Transverse colon (tissue), 4 donors: ENCODE results near the gene ZNF775. TPM values are rescaled to one million over a fixed set of nuclear protein-coding genes. Genes with fewer than 3 reads are reported as not detected.

Experiments used
- DNase-seq: peaks from one replicate; pipeline ENCODE4 v3.0.0-alpha.2; 2019
- H3K27ac ChIP-seq, 4 donors: fragments of 200-600 bp; sonication (generic); 2 replicates each; pipeline ENCODE4 v1.5.1; 2016 to 2018; ENCODE audit warnings: inconsistent platforms in 4 of 4
- H3K27me3 ChIP-seq: fragments of 200-600 bp; sonication (generic); 2 replicates; pipeline ENCODE4 v1.5.1; 2017; ENCODE audit warnings: inconsistent platforms
- H3K36me3 ChIP-seq, 4 donors: fragments of 200-600 bp; sonication (generic); 2 replicates each; pipeline ENCODE4 v1.5.1; 2017 to 2019; ENCODE audit warnings: inconsistent platforms in 4 of 4
- H3K4me1 ChIP-seq, 4 donors: fragments of 200-600 bp; sonication (generic); 2 replicates each; pipeline ENCODE4 v1.5.1; 2017 to 2020; ENCODE audit warnings: inconsistent platforms in 4 of 4
- H3K4me3 ChIP-seq, 4 donors: fragments of 200-600 bp; sonication (generic); 1 replicate in 1 of 4; 2 replicates in 3 of 4; pipeline versions ENCODE4 v1.5.1 to v1.6.1; 2017 to 2019; ENCODE audit warnings: inconsistent platforms in 4 of 4
- H3K9me3 ChIP-seq, 2 donors: fragments of 200-600 bp; sonication (generic); 2 replicates each; pipeline ENCODE4 v1.5.1; 2017 to 2019; ENCODE audit warnings: inconsistent platforms in 2 of 2
- EP300 ChIP-seq: sonication (generic); formaldehyde crosslinking; IDR thresholded peaks from one replicate; pipeline ENCODE4 v1.6.1; 2017; ENCODE audit warnings: antibody characterized with exemption, low read depth
- POLR2A ChIP-seq: fragments of 450-650 bp; IDR thresholded peaks from one replicate; pipeline ENCODE4 v1.6.1; 2016; ENCODE audit warnings: antibody characterized with exemption, mild to moderate bottlenecking, moderate library complexity
- POLR2AphosphoS5 ChIP-seq, 3 donors: sonication (generic); formaldehyde crosslinking; IDR thresholded peaks; one replicate each; pipeline ENCODE4 v1.6.1; 2016; ENCODE audit warnings: antibody characterized with exemption in 3 of 3
- WGBS, 2 donors: methylation state at CpG; one replicate each; pipeline ENCODE4 v1.1.5; 2018; ENCODE audit warnings: low coverage in 1 of 2; 5-methylcytosine and 5-hydroxymethylcytosine counted together
- in situ Hi-C, 4 donors: fragments of 200-750 bp; cut with MboI; loops; one replicate each; pipeline versions ENCODE4 v1.15.0 to v1.15.1; 2017; ENCODE audit warnings: low sequenced_read_pairs in 3 of 4, low pct_ligation_motif_present in 1 of 4, low pct_unique_long_range_greater_than_20kb in 1 of 4
- intact Hi-C: fragments of 100-400 bp; cut with DNase I; formaldehyde crosslinking; loops from one replicate; pipeline ENCODE4 v1.15.1; 2023; ENCODE audit warnings: low total_unique reads
- total RNA-seq, 4 donors: library from RNA; depleted of rRNA; stranded (reverse); fragments of >200 nt; gene quantifications; one replicate each; pipeline ENCODE4 v1.1.0, GENCODE V29; 2016
- TF ChIP-seq, protein P1 (sequence below), 5 experiments: fragments of 200-600 bp in 3 of 5; fragments of 450-650 bp in 2 of 5; sonication (generic) in 3 of 5; IDR thresholded peaks; 1 replicate in 2 of 5; 2 replicates in 3 of 5; pipeline ENCODE4 v1.5.1; 2016 to 2017; ENCODE audit warnings: antibody characterized with exemption in 5 of 5, inconsistent platforms in 3 of 5, mild to moderate bottlenecking in 2 of 5, moderate library complexity in 1 of 5

ZNF775 gene
- total RNA-seq, 4 donors from 2014 or later, result 8.9 to 75.2 (median 15.2) TPM

DNA sequence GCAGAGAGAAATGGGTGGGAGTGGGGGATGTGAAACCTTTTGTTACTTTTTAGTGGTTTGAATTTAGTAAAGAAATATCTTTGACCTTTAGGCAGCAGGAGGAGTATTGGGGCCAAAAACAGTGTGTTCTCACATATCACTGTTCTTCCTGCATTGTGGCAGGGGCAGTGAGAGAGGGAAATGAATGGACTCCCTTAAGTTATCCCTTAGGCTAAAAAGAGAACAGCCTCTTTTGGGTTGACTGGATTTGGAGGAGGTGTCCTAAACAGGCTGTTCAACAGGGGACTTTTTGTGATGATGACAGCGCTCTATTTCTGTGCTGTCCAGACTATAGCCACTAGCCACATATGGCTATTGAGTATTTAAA, 22.3 kb downstream of the ZNF775 start:
- H3K4me3 ChIP-seq, result no peak overlapping the region
- peaks cover 8 to 35% (median 31%) of the 10 kb centered on the region in 4 donors for H3K4me1 ChIP-seq
- DNase-seq, result no peak
- 85% methylated on average over 1 of the region's 1 CpG; no CpG with 5 or more reads in 1 of the 2 donors for WGBS, 2 donors
- H3K36me3 ChIP-seq, result no peaks in the 10 kb centered on the region
- no peak for TF ChIP-seq POLR2A
- TF ChIP-seq, protein P1, sequence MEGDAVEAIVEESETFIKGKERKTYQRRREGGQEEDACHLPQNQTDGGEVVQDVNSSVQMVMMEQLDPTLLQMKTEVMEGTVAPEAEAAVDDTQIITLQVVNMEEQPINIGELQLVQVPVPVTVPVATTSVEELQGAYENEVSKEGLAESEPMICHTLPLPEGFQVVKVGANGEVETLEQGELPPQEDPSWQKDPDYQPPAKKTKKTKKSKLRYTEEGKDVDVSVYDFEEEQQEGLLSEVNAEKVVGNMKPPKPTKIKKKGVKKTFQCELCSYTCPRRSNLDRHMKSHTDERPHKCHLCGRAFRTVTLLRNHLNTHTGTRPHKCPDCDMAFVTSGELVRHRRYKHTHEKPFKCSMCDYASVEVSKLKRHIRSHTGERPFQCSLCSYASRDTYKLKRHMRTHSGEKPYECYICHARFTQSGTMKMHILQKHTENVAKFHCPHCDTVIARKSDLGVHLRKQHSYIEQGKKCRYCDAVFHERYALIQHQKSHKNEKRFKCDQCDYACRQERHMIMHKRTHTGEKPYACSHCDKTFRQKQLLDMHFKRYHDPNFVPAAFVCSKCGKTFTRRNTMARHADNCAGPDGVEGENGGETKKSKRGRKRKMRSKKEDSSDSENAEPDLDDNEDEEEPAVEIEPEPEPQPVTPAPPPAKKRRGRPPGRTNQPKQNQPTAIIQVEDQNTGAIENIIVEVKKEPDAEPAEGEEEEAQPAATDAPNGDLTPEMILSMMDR (IDR thresholded peaks at IDR 0.05), result no peak
- TF ChIP-seq POLR2AphosphoS5 (IDR thresholded peaks at IDR 0.05), result no peak
- no peak for TF ChIP-seq EP300
- intact Hi-C loops, result no loop called here
- in situ Hi-C loops, result loop anchor here in 3 of 4 donors (25.0 kb wide), 1 partner anchor 89 kb away; the partner anchor contains the start of genes ACTR3C (in 3 of the 3) and LRRC61 (in 3 of the 3)
- no peaks in the 10 kb centered on the region for H3K27me3 ChIP-seq
- no peaks in the 10 kb centered on the region for H3K9me3 ChIP-seq
- H3K27ac ChIP-seq, result no peak overlapping the region

DNA sequence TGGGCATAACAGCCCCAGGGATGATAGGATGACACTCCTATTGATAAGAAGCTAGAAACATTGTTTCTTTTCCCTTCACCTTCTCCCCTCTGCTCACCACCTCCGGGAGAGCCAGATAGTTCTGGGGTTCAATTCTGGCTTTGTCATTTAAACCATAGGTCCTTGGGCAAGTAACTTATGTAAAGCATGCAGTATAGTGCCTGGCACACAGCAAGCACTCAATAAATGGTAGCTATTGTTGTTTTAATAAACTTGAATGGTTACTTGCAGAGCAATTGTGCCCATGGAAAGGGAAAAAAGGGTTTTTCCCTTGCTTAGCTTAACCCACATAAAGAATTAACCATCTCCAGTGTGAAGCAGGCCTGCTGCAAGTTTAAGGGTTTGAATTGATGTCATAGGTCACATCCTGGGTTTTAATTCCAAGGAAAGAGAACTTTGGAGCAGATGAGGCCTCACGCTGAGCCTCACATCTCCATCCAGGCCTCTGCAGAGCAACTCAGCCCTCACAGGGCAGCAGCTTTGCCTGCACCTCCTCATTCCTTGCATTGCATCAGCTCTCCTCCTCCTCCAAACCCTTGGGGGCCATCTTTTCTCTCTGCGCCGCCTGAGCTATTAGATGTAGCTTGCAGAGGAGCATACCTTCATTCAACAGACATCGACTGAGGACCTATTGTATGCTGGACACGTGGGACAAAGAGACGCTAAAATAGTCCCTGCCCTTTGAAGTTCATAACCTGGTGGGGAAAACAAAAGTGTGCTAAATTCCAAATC, 22.9 kb downstream of the ZNF775 start:
- H3K4me3 ChIP-seq, result no peak overlapping the region
- in situ Hi-C loops (loop anchor here in 3 of 4 donors (25.0 kb wide), 1 partner anchor 90 kb away; the partner anchor contains the start of genes ACTR3C (in 3 of the 3) and LRRC61 (in 3 of the 3)), intact Hi-C loops (no loop called here)
- H3K4me1 ChIP-seq, result peaks cover 8 to 40% (median 37%) of the 10 kb centered on the region in 4 donors
- WGBS, 2 donors, result 93 to 100% methylated on average over 1 to 7 of the region's 7 CpGs
- TF ChIP-seq POLR2A (no peak), POLR2AphosphoS5 (IDR thresholded peaks at IDR 0.05) (no peak), EP300 (no peak)
- TF ChIP-seq, protein P1 (IDR thresholded peaks at IDR 0.05), result no peak
- no peaks in the 10 kb centered on the region for H3K36me3 ChIP-seq
- no peaks in the 10 kb centered on the region for H3K9me3 ChIP-seq
- H3K27ac ChIP-seq, result peak overlapping the region; percentile 95 to 99 (median 98)
- no peaks in the 10 kb centered on the region for H3K27me3 ChIP-seq
- no peak for DNase-seq

DNA sequence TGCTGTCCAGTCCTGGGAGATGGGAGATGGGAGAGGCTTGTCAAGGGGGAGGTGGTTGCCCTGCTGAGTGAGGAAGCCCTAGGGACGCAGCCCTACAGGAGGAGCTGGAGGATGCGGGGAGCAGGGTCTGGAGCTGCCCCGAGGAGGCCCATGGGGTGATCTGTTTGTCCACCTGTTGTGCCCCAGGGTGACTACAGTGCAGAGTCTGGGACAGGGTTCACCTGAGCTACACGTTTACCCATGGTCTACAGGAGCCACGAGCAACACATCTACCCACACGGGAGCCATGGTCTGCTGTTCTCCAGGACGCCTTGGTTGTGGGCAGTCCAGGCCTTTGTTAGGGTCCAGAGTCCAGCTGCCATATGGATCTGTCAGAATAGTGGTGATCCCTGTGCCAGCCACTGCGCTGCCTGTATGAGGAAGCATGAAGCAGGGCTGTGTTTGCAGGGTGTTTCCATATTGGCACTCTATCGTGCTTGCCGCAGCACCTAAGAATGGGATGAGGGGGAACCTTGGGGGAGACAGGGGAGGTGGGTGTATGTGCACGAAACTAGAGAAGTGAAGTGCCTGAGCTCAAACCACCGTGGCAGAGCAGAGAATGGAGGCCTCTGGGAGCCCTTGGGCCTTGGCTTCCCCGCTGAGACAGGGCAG, 23.7 kb downstream of the ZNF775 start:
- in situ Hi-C loops, result loop anchor here in 3 of 4 donors (25.0 kb wide), 1 partner anchor 90 kb away; the partner anchor contains the start of genes ACTR3C (in 3 of the 3) and LRRC61 (in 3 of the 3)
- intact Hi-C loops, result no loop called here

More for the DNA sequence above, 23.7 kb downstream of the ZNF775 start:
- H3K4me3 ChIP-seq, result no peak overlapping the region
- H3K9me3 ChIP-seq, result no peaks in the 10 kb centered on the region
- peak overlapping the region; percentile 95 to 99 (median 98) for H3K27ac ChIP-seq
- peak; percentile 70 for DNase-seq
- H3K36me3 ChIP-seq, result no peaks in the 10 kb centered on the region
- TF ChIP-seq EP300 (no peak), POLR2AphosphoS5 (IDR thresholded peaks at IDR 0.05) (peak in 1 of 3 donors; percentile 49), POLR2A (peak; percentile 30)
- TF ChIP-seq, protein P1 (IDR thresholded peaks at IDR 0.05), result peak in 2 of 5 experiments; percentile 27 to 28
- WGBS, 2 donors, result 67 to 72% methylated on average over 2 to 13 of the region's 13 CpGs
- H3K27me3 ChIP-seq, result no peaks in the 10 kb centered on the region
- peaks cover 8 to 45% (median 41%) of the 10 kb centered on the region in 4 donors for H3K4me1 ChIP-seq
